ENCODE measurements around the gene TNRC18.
A peak's percentile ranks its signal among the peaks of the same experiment; 100 is the strongest.

The TNRC18 gene

GRCh38 chr7:5396542-5396941 lies 27.1 kb downstream of the TNRC18 start:
- Histone ChIP-seq H3K9ac (ENCODE audit: low read length) (peak overlapping the region; percentile 89), H3K79me2 (ENCODE audit: insufficient read depth, low read length) (no peaks in the 10 kb centered on the region)

GRCh38 chr7:5395246-5395645 lies 28.4 kb downstream of the TNRC18 start:
- no peaks in the 10 kb centered on the region for H3F3A ChIP-seq (ENCODE audit: insufficient read depth, low read length)
- H3K9ac ChIP-seq (ENCODE audit: low read length): no peak overlapping the region
- H3K9me3 ChIP-seq (ENCODE audit: low read length): no peaks in the 10 kb centered on the region
- no peaks in the 10 kb centered on the region for H3K79me2 ChIP-seq (ENCODE audit: insufficient read depth, low read length)
- H3K4me1 ChIP-seq (ENCODE audit: insufficient read depth, low read length, severe bottlenecking): peaks cover 29% of the 10 kb centered on the region
- H3K4me3 ChIP-seq (ENCODE audit: low read depth, low read length, poor library complexity, severe bottlenecking): peak overlapping the region; percentile 14
- no peak overlapping the region for H2AFZ ChIP-seq (ENCODE audit: low read length)
- H3K36me3 ChIP-seq (ENCODE audit: insufficient read depth, low read length): peaks cover 29% of the 10 kb centered on the region
- H3K27ac ChIP-seq (ENCODE audit: low read depth, low read length, poor library complexity, severe bottlenecking): no peak overlapping the region
- no peaks in the 10 kb centered on the region for H3K27me3 ChIP-seq (ENCODE audit: insufficient read depth, low read length)
- peak overlapping the region; percentile 23; the same call in 1 of the 2 replicates for H3K4me2 ChIP-seq (ENCODE audit: low read length)
- TF ChIP-seq EZH2 (IDR thresholded peaks at IDR 0.05; ENCODE audit: borderline replicate concordance, low read length) (no peak), CTCF (IDR thresholded peaks at IDR 0.05; ENCODE audit: low read length) (no peak)
- no peaks in the 10 kb centered on the region for H4K20me1 ChIP-seq (ENCODE audit: insufficient read depth, low read length)
- H3K9me2 ChIP-seq (ENCODE audit: low read depth, low read length): no peaks in the 10 kb centered on the region

More at GRCh38 chr7:5396542-5396941, 27.1 kb downstream of the TNRC18 start:
- H3K4me1 ChIP-seq (ENCODE audit: insufficient read depth, low read length, severe bottlenecking): peaks cover 29% of the 10 kb centered on the region
- no peaks in the 10 kb centered on the region for H3K9me3 ChIP-seq (ENCODE audit: low read length)
- TF ChIP-seq EZH2 (IDR thresholded peaks at IDR 0.05; ENCODE audit: borderline replicate concordance, low read length) (no peak), CTCF (IDR thresholded peaks at IDR 0.05; ENCODE audit: low read length) (peak; percentile 58)
- H3K36me3 ChIP-seq (ENCODE audit: insufficient read depth, low read length): peaks cover 19% of the 10 kb centered on the region
- no peaks in the 10 kb centered on the region for H3K27me3 ChIP-seq (ENCODE audit: insufficient read depth, low read length)
- peak overlapping the region; percentile 82 for H3K4me3 ChIP-seq (ENCODE audit: low read depth, low read length, poor library complexity, severe bottlenecking)
- no peaks in the 10 kb centered on the region for H4K20me1 ChIP-seq (ENCODE audit: insufficient read depth, low read length)
- H3K27ac ChIP-seq (ENCODE audit: low read depth, low read length, poor library complexity, severe bottlenecking): peak overlapping the region; percentile 54
- no peaks in the 10 kb centered on the region for H3K9me2 ChIP-seq (ENCODE audit: low read depth, low read length)
- no peak overlapping the region for H2AFZ ChIP-seq (ENCODE audit: low read length)
- H3K4me2 ChIP-seq (ENCODE audit: low read length): peak overlapping the region; percentile 86
- H3F3A ChIP-seq (ENCODE audit: insufficient read depth, low read length): no peaks in the 10 kb centered on the region

GRCh38 chr7:5394264-5395105 lies 29.1 kb downstream of the TNRC18 start:
- no peak for TF ChIP-seq EZH2 (IDR thresholded peaks at IDR 0.05; ENCODE audit: borderline replicate concordance, low read length)
- no peak for TF ChIP-seq CTCF (IDR thresholded peaks at IDR 0.05; ENCODE audit: low read length)
- Histone ChIP-seq H3K9me3 (ENCODE audit: low read length) (no peaks in the 10 kb centered on the region), H3K27ac (ENCODE audit: low read depth, low read length, poor library complexity, severe bottlenecking) (no peak overlapping the region), H3F3A (ENCODE audit: insufficient read depth, low read length) (no peaks in the 10 kb centered on the region), H2AFZ (ENCODE audit: low read length) (no peak overlapping the region), H3K36me3 (ENCODE audit: insufficient read depth, low read length) (peaks cover 36% of the 10 kb centered on the region), H3K4me3 (ENCODE audit: low read depth, low read length, poor library complexity, severe bottlenecking) (no peak overlapping the region), H4K20me1 (ENCODE audit: insufficient read depth, low read length) (no peaks in the 10 kb centered on the region), H3K9me2 (ENCODE audit: low read depth, low read length) (no peaks in the 10 kb centered on the region), H3K4me2 (ENCODE audit: low read length) (0 out of 2 replicates have a peak overlapping the region, but pooled peaks have one; percentile 23), H3K4me1 (ENCODE audit: insufficient read depth, low read length, severe bottlenecking) (peaks cover 29% of the 10 kb centered on the region), H3K79me2 (ENCODE audit: insufficient read depth, low read length) (no peaks in the 10 kb centered on the region), H3K27me3 (ENCODE audit: insufficient read depth, low read length) (no peaks in the 10 kb centered on the region), H3K9ac (ENCODE audit: low read length) (no peak overlapping the region)
